ENCODE measurements around the gene NTRK2. TPM values are rescaled to one million over a fixed set of nuclear protein-coding genes. Genes with fewer than 3 reads are reported as not detected.

Gene NTRK2
- total and polyA plus RNA-seq, 2 donors, result 7.7 to 56.7 TPM

GRCh38 chr9:84937180-84937579 lies 267.7 kb downstream of the NTRK2 start:
- Histone ChIP-seq H3K36me3 (ENCODE audit: insufficient read depth) (no peaks in the 10 kb centered on the region), H3K4me1 (ENCODE audit: insufficient read depth) (no peaks in the 10 kb centered on the region), H3K4me3 (ENCODE audit: low read depth, low read length) (no peak overlapping the region), H3K27ac (ENCODE audit: low read depth) (no peak overlapping the region)
- DNase-seq (ENCODE audit: extremely low spot score), result no peak
- 81% methylated on average over 2 of the region's 2 CpGs for WGBS

GRCh38 chr9:84937581-84937980 lies 268.1 kb downstream of the NTRK2 start:
- WGBS, result 79% methylated on average over 3 of the region's 3 CpGs
- Histone ChIP-seq H3K27ac (ENCODE audit: low read depth) (no peak overlapping the region), H3K36me3 (ENCODE audit: insufficient read depth) (no peaks in the 10 kb centered on the region), H3K4me3 (ENCODE audit: low read depth, low read length) (no peak overlapping the region), H3K4me1 (ENCODE audit: insufficient read depth) (no peaks in the 10 kb centered on the region)
- no peak for DNase-seq (ENCODE audit: extremely low spot score)

GRCh38 chr9:84939774-84940173 lies 270.2 kb downstream of the NTRK2 start:
- DNase-seq (ENCODE audit: extremely low spot score), result no peak
- no peaks in the 10 kb centered on the region for H3K4me1 ChIP-seq (ENCODE audit: insufficient read depth)
- 95% methylated on average over 3 of the region's 3 CpGs for WGBS
- no peak overlapping the region for H3K4me3 ChIP-seq (ENCODE audit: low read depth, low read length)
- no peaks in the 10 kb centered on the region for H3K36me3 ChIP-seq (ENCODE audit: insufficient read depth)
- no peak overlapping the region for H3K27ac ChIP-seq (ENCODE audit: low read depth)

- WGBS, result 90% methylated on average over 2 of the region's 2 CpGs
- Histone ChIP-seq H3K4me3 (ENCODE audit: low read depth, low read length) (no peak overlapping the region), H3K27ac (ENCODE audit: low read depth) (no peak overlapping the region), H3K4me1 (ENCODE audit: insufficient read depth) (no peaks in the 10 kb centered on the region), H3K36me3 (ENCODE audit: insufficient read depth) (no peaks in the 10 kb centered on the region)
- no peak for DNase-seq (ENCODE audit: extremely low spot score)
These were observed 270.8 kb downstream of the NTRK2 start for GRCh38 chr9:84940294-84940693.

- Histone ChIP-seq H3K36me3 (ENCODE audit: insufficient read depth) (no peaks in the 10 kb centered on the region), H3K27ac (ENCODE audit: low read depth) (no peak overlapping the region), H3K4me1 (ENCODE audit: insufficient read depth) (no peaks in the 10 kb centered on the region), H3K4me3 (ENCODE audit: low read depth, low read length) (no peak overlapping the region)
- no peak for DNase-seq (ENCODE audit: extremely low spot score)
These were observed 272.3 kb downstream of the NTRK2 start for GRCh38 chr9:84941792-84942191.

GRCh38 chr9:84943482-84944050 lies 274.0 kb downstream of the NTRK2 start:
- 85% methylated on average over 2 of the region's 2 CpGs for WGBS
- H3K36me3 ChIP-seq (ENCODE audit: insufficient read depth), result no peaks in the 10 kb centered on the region
- no peaks in the 10 kb centered on the region for H3K4me1 ChIP-seq (ENCODE audit: insufficient read depth)
- no peak for DNase-seq (ENCODE audit: extremely low spot score)
- no peak overlapping the region for H3K4me3 ChIP-seq (ENCODE audit: low read depth, low read length)
- H3K27ac ChIP-seq (ENCODE audit: low read depth), result no peak overlapping the region

GRCh38 chr9:84945878-84946538 lies 276.5 kb downstream of the NTRK2 start:
- Histone ChIP-seq H3K4me1 (ENCODE audit: insufficient read depth) (no peaks in the 10 kb centered on the region), H3K27ac (ENCODE audit: low read depth) (no peak overlapping the region), H3K36me3 (ENCODE audit: insufficient read depth) (no peaks in the 10 kb centered on the region), H3K4me3 (ENCODE audit: low read depth, low read length) (no peak overlapping the region)
- 83% methylated on average over 8 of the region's 8 CpGs for WGBS
- no peak for DNase-seq (ENCODE audit: extremely low spot score)

GRCh38 chr9:84947412-84947972 lies 278.0 kb downstream of the NTRK2 start:
- 89% methylated on average over 5 of the region's 5 CpGs for WGBS
- H3K36me3 ChIP-seq (ENCODE audit: insufficient read depth), result no peaks in the 10 kb centered on the region
- H3K27ac ChIP-seq (ENCODE audit: low read depth), result no peak overlapping the region
- DNase-seq (ENCODE audit: extremely low spot score), result no peak
- H3K4me3 ChIP-seq (ENCODE audit: low read depth, low read length), result no peak overlapping the region
- no peaks in the 10 kb centered on the region for H3K4me1 ChIP-seq (ENCODE audit: insufficient read depth)

- H3K4me3 ChIP-seq (ENCODE audit: low read depth, low read length), result no peak overlapping the region
- H3K27ac ChIP-seq (ENCODE audit: low read depth), result no peak overlapping the region
- DNase-seq (ENCODE audit: extremely low spot score), result no peak
- WGBS, result 99% methylated on average over 4 of the region's 4 CpGs
- H3K36me3 ChIP-seq (ENCODE audit: insufficient read depth), result no peaks in the 10 kb centered on the region
- H3K4me1 ChIP-seq (ENCODE audit: insufficient read depth), result no peaks in the 10 kb centered on the region
These were observed 279.7 kb downstream of the NTRK2 start for GRCh38 chr9:84949258-84949657.

- Histone ChIP-seq H3K4me3 (ENCODE audit: low read depth, low read length) (no peak overlapping the region), H3K4me1 (ENCODE audit: insufficient read depth) (no peaks in the 10 kb centered on the region), H3K27ac (ENCODE audit: low read depth) (no peak overlapping the region), H3K36me3 (ENCODE audit: insufficient read depth) (no peaks in the 10 kb centered on the region)
- DNase-seq (ENCODE audit: extremely low spot score), result no peak
- WGBS, result 65% methylated on average over 5 of the region's 5 CpGs
These were observed 280.4 kb downstream of the NTRK2 start for GRCh38 chr9:84949971-84950370.

GRCh38 chr9:84950879-84951811 lies 281.6 kb downstream of the NTRK2 start:
- no peaks in the 10 kb centered on the region for H3K36me3 ChIP-seq (ENCODE audit: insufficient read depth)
- H3K4me3 ChIP-seq (ENCODE audit: low read depth, low read length), result no peak overlapping the region
- DNase-seq (ENCODE audit: extremely low spot score), result no peak
- no peaks in the 10 kb centered on the region for H3K4me1 ChIP-seq (ENCODE audit: insufficient read depth)
- no peak overlapping the region for H3K27ac ChIP-seq (ENCODE audit: low read depth)
- WGBS, result 92% methylated on average over 9 of the region's 9 CpGs

GRCh38 chr9:84953252-84953773 lies 283.8 kb downstream of the NTRK2 start:
- WGBS, result 97% methylated on average over 3 of the region's 3 CpGs
- Histone ChIP-seq H3K36me3 (ENCODE audit: insufficient read depth) (no peaks in the 10 kb centered on the region), H3K4me1 (ENCODE audit: insufficient read depth) (no peaks in the 10 kb centered on the region), H3K27ac (ENCODE audit: low read depth) (no peak overlapping the region), H3K4me3 (ENCODE audit: low read depth, low read length) (no peak overlapping the region)
- DNase-seq (ENCODE audit: extremely low spot score), result no peak

- Histone ChIP-seq H3K27ac (ENCODE audit: low read depth) (no peak overlapping the region), H3K4me3 (ENCODE audit: low read depth, low read length) (no peak overlapping the region), H3K4me1 (ENCODE audit: insufficient read depth) (no peaks in the 10 kb centered on the region), H3K36me3 (ENCODE audit: insufficient read depth) (no peaks in the 10 kb centered on the region)
- peak; percentile 47 for DNase-seq (ENCODE audit: extremely low spot score)
- WGBS, result 29% methylated on average over 21 of the region's 21 CpGs
These were observed 284.5 kb downstream of the NTRK2 start for GRCh38 chr9:84953797-84954705.
